HEK293T (cell line): ENCODE measurements around the gene RBP3.

Experiments used
- ARNT ChIP-seq: fragments of 450-650 bp; IDR thresholded peaks from 2 replicates; pipeline ENCODE4 v1.6.1; 2017; ENCODE audit warnings: mild to moderate bottlenecking
- BHLHE40 ChIP-seq: fragments of 450-650 bp; IDR thresholded peaks from 2 replicates; pipeline ENCODE4 v1.6.1; 2016; ENCODE audit warnings: mild to moderate bottlenecking, moderate library complexity, borderline replicate concordance
- CTBP1 ChIP-seq: fragments of 450-650 bp; IDR thresholded peaks from 2 replicates; pipeline ENCODE4 v1.6.1; 2016; ENCODE audit warnings: borderline replicate concordance
- FOXA1 ChIP-seq: fragments of 450-650 bp; IDR thresholded peaks from 2 replicates; pipeline ENCODE4 v1.6.1; 2016; ENCODE audit warnings: mild to moderate bottlenecking
- FOXK2 ChIP-seq: fragments of 450-650 bp; IDR thresholded peaks from 2 replicates; pipeline ENCODE4 v1.6.1; 2016; ENCODE audit warnings: mild to moderate bottlenecking
- FOXM1 ChIP-seq: fragments of 450-650 bp; IDR thresholded peaks from 2 replicates; pipeline ENCODE4 v1.6.1; 2017; ENCODE audit warnings: mild to moderate bottlenecking, borderline replicate concordance
- L3MBTL2 ChIP-seq: fragments of 450-650 bp; conservative IDR thresholded peaks from 2 replicates; pipeline ENCODE4 v1.6.1; 2016; ENCODE audit warnings: mild to moderate bottlenecking
- LEF1 ChIP-seq: fragments of 450-650 bp; IDR thresholded peaks from 2 replicates; pipeline ENCODE4 v1.6.1; 2017; ENCODE audit warnings: mild to moderate bottlenecking, borderline replicate concordance
- SP1 ChIP-seq: fragments of 450-650 bp; IDR thresholded peaks from 2 replicates; pipeline ENCODE4 v1.6.1; 2017
- SUZ12 ChIP-seq: fragments of 450-650 bp; IDR thresholded peaks from 2 replicates; pipeline ENCODE4 v1.6.1; 2016; ENCODE audit warnings: mild to moderate bottlenecking
- TARDBP ChIP-seq: fragments of 450-650 bp; IDR thresholded peaks from 2 replicates; pipeline ENCODE4 v1.6.1; 2016
- ZNF384 ChIP-seq: fragments of 450-650 bp; IDR thresholded peaks from 2 replicates; pipeline ENCODE4 v1.6.1; 2016
- TF ChIP-seq, protein P1 (sequence below): fragments of 450-650 bp; IDR thresholded peaks from 2 replicates; pipeline ENCODE4 v1.6.1; 2016

DNA sequence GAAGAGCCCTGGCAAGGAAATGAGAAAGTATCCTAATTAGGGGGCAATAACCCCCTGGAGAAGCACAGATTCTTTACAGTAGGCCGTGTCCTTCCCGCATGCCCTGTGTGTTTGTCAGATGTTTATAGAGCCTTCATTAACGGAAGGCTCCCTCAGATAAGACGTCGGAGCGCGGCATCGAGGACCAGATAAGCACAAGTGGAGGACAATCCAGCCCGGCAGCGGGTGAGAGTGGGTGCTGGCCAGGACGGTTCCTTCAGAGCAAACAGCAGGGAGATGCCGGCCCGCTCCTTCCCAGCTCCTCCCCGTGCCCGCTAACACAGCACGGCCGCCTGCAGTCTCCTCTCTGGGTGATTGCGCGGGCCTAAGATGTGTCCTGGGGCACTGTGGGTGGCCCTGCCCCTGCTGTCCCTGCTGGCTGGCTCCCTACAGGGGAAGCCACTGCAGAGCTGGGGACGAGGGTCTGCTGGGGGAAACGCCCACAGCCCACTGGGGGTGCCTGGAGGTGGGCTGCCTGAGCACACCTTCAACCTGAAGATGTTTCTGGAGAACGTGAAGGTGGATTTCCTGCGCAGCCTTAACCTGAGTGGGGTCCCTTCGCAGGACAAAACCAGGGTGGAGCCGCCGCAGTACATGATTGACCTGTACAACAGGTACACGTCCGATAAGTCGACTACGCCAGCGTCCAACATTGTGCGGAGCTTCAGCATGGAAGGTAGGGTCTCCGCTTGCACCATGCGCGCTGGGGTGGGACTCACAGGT lies 25.7 kb upstream of the RBP3 start, which contains the start of gene GDF2:
- TF ChIP-seq, protein P1, sequence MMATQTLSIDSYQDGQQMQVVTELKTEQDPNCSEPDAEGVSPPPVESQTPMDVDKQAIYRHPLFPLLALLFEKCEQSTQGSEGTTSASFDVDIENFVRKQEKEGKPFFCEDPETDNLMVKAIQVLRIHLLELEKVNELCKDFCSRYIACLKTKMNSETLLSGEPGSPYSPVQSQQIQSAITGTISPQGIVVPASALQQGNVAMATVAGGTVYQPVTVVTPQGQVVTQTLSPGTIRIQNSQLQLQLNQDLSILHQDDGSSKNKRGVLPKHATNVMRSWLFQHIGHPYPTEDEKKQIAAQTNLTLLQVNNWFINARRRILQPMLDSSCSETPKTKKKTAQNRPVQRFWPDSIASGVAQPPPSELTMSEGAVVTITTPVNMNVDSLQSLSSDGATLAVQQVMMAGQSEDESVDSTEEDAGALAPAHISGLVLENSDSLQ = no peak
- no peak for TF ChIP-seq LEF1
- no peak for TF ChIP-seq FOXA1
- no peak for TF ChIP-seq L3MBTL2
- no peak for TF ChIP-seq ZNF384
- TF ChIP-seq SUZ12 = no peak
- no peak for TF ChIP-seq BHLHE40
- TF ChIP-seq TARDBP = no peak
- TF ChIP-seq FOXK2 = no peak
- TF ChIP-seq ARNT = no peak
- no peak for TF ChIP-seq SP1
- TF ChIP-seq CTBP1 = no peak
- no peak for TF ChIP-seq FOXM1
